Body of pancreas (tissue), 4 donors: ENCODE data around the gene ADGRG2. TPM values are rescaled to one million over a fixed set of nuclear protein-coding genes. Genes with fewer than 3 reads are reported as not detected.

Experiments
- ATAC-seq: fragments of 150-250 bp; one replicate; pipeline ENCODE4 v1.9.1; 2016
- DNase-seq, 4 donors: peaks; one replicate each; pipeline ENCODE4 v3.0.0-alpha.2; 2019
- H3K27ac ChIP-seq, 4 donors: fragments of 200-600 bp; sonication (generic); 1 replicate in 3 of 4; 2 replicates in 1 of 4; pipeline versions ENCODE4 v1.5.1 to v1.6.1; 2016 to 2019; ENCODE audit warnings: mild to moderate bottlenecking in 1 of 4, mixed read lengths in 1 of 4, moderate library complexity in 1 of 4
- H3K27me3 ChIP-seq, 2 donors: fragments of 200-600 bp; sonication (generic); one replicate each; pipeline ENCODE4 v1.6.0; 2016; ENCODE audit warnings: mild to moderate bottlenecking in 1 of 2
- H3K36me3 ChIP-seq, 2 donors: fragments of 200-600 bp; sonication (generic); replicated peaks in 1 of 2; 2 replicates each; pipeline ENCODE4 v1.5.1; 2016; ENCODE audit warnings: low read depth in 2 of 2; ENCODE audit not compliant: insufficient read depth in 1 of 2
- H3K4me1 ChIP-seq: fragments of 200-600 bp; sonication (generic); one replicate; pipeline ENCODE4 v1.6.0; 2016
- H3K4me3 ChIP-seq, 2 donors: fragments of 200-600 bp; sonication (generic); 1 replicate in 1 of 2; 2 replicates in 1 of 2; pipeline ENCODE4 v1.5.1; 2016 to 2019
- H3K9me3 ChIP-seq, 3 donors: fragments of 200-600 bp; sonication (generic); 1 replicate in 2 of 3; 2 replicates in 1 of 3; pipeline ENCODE4 v1.5.1; 2016
- CTCF ChIP-seq, 7 experiments: fragments of 450-650 bp in 4 of 7; fragments of 200-600 bp in 3 of 7; sonication (generic) in 3 of 7; IDR thresholded peaks; one replicate each; pipeline ENCODE4 v1.5.1; 2016 to 2019; ENCODE audit warnings: antibody characterized with exemption in 7 of 7
- POLR2A ChIP-seq, 3 donors: fragments of 450-650 bp; IDR thresholded peaks; one replicate each; pipeline ENCODE4 v1.6.1; 2016; ENCODE audit warnings: antibody characterized with exemption in 3 of 3, mild to moderate bottlenecking in 2 of 3
- WGBS, 2 donors: methylation state at CpG; one replicate each; pipeline ENCODE4 v1.1.5; 2017; 5-methylcytosine and 5-hydroxymethylcytosine counted together
- intact Hi-C: fragments of 100-400 bp; cut with DNase I; formaldehyde crosslinking; loops from one replicate; pipeline ENCODE4 v1.15.1; 2023
- total RNA-seq, 2 donors: library from RNA; depleted of rRNA; stranded (reverse); fragments of >200 nt; gene quantifications; one replicate each; pipeline ENCODE4 v1.1.0, GENCODE V29; 2016

The ADGRG2 gene
- total RNA-seq, 2 donors from 2014 or later: 0.66 to 1.0 TPM

DNA sequence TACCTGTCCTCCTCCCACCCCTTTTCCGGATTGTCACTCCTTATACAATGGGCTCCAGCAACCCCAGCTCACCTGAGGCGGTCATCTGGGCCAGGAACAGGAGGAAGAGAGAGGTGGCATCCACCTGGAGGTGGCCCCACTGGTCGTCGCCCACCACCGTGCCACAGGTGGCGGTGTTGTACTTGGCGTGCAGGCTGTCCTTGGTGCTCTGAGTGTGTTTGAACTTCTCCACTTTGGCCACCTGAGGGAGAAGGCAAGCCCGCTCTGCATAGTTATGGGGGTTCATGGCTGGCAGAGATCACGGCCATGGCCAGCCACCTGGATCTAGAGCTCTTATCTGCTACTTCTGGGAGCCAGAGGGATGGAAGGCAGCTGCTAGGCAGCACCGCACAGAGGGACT is 171.2 kb downstream of the ADGRG2 start:
- Histone ChIP-seq H3K4me1 (no peaks in the 10 kb centered on the region), H3K27me3 (no peaks in the 10 kb centered on the region), H3K9me3 (no peaks in the 10 kb centered on the region), H3K4me3 (no peak overlapping the region), H3K27ac (no peak overlapping the region), H3K36me3 (no peaks in the 10 kb centered on the region)
- WGBS, 2 donors: 82 to 90% methylated on average over 2 to 7 of the region's 10 CpGs
- DNase-seq (no peak), ATAC-seq (no peak)
- TF ChIP-seq POLR2A (IDR thresholded peaks at IDR 0.05): no peak
- TF ChIP-seq CTCF (IDR thresholded peaks at IDR 0.05): no peak
- intact Hi-C loops: no loop called here

DNA sequence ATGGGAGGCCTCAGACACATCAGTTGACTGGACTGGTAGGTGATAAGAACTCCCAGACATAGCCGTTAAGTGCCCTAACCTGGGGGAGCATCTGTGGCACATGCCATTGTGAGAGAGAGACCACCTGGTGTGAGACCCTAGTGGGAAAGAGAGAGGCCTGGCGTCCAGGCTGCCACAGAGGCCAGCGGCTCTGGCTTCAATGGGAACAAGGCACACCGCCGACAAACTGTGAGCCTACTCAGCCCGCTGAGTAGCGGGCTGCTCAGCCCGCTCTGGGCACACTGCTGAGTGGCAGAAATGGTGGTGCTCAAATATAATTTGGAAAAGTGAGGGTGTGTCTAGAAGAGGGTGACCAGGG is 172.3 kb downstream of the ADGRG2 start:
- no peaks in the 10 kb centered on the region for H3K27me3 ChIP-seq
- no peaks in the 10 kb centered on the region for H3K4me1 ChIP-seq
- no peaks in the 10 kb centered on the region for H3K9me3 ChIP-seq
- H3K27ac ChIP-seq: no peak overlapping the region
- TF ChIP-seq POLR2A (IDR thresholded peaks at IDR 0.05): no peak
- no peak for TF ChIP-seq CTCF (IDR thresholded peaks at IDR 0.05)
- intact Hi-C loops: no loop called here
- H3K4me3 ChIP-seq: no peak overlapping the region
- ATAC-seq: no peak
- H3K36me3 ChIP-seq: no peaks in the 10 kb centered on the region
- WGBS, 2 donors: 86 to 100% methylated on average over 1 to 5 of the region's 8 CpGs
- no peak for DNase-seq

DNA sequence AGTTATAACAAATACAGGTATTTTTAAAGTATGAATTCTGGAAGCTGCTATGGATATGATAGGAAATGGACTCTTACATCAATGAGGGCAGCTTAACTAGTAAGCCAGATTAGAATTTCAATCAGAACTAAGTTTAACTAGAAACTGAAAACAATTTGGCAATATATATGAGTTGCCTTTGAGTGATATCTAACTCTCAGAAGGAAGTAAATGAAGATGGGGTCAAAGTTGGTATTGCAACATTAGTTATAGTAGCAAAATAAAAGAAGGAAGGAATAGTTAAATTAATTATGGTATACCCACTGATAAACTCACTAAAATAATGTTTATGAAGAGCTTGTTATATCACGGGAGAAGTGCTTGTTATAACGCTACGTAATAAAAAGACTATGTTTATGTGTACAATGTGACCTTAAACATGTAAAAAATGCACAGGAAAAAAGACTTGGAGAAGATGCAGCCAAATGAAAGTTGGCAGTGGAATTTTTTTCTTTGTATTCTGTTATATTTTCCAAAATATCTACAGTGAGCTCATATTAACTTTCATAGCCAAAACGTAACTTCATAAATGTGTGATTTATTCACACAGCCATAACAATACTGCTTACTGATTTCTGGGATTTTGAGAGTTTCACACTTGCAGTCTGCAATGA is 172.9 kb downstream of the ADGRG2 start:
- no peak overlapping the region for H3K27ac ChIP-seq
- no peaks in the 10 kb centered on the region for H3K9me3 ChIP-seq
- no peak overlapping the region for H3K4me3 ChIP-seq
- intact Hi-C loops: no loop called here
- 88 to 89% methylated on average over 4 of the region's 4 CpGs for WGBS, 2 donors
- no peaks in the 10 kb centered on the region for H3K4me1 ChIP-seq
- DNase-seq (no peak), ATAC-seq (no peak)
- TF ChIP-seq CTCF (IDR thresholded peaks at IDR 0.05) (no peak), POLR2A (IDR thresholded peaks at IDR 0.05) (no peak)
- no peaks in the 10 kb centered on the region for H3K27me3 ChIP-seq
- no peaks in the 10 kb centered on the region for H3K36me3 ChIP-seq

DNA sequence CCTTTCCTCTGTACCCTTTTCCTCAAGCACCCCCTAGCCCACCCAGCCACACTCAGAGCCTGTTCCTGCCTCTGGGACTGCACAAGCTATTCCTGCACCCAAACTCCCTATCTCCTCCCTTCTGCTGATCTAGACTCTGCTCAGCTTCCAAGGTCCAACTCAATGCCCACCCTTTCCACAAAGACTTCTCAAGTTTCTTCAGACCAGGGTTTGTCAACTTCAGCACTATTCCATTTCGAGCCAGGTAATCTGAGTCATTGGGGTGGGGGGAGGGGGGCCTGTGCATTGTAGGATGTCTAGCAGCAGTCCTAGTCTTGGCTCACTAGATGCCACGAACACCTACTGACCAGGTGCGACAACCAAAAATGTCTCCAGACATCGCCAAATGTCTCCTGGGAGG is 175.7 kb downstream of the ADGRG2 start:
- TF ChIP-seq CTCF (IDR thresholded peaks at IDR 0.05) (no peak), POLR2A (IDR thresholded peaks at IDR 0.05) (no peak)
- ATAC-seq (no peak), DNase-seq (no peak)
- WGBS, 2 donors: 80 to 97% methylated on average over 1 to 4 of the region's 4 CpGs
- intact Hi-C loops: no loop called here
- Histone ChIP-seq H3K4me3 (no peak overlapping the region), H3K36me3 (no peaks in the 10 kb centered on the region), H3K27ac (no peak overlapping the region), H3K27me3 (no peaks in the 10 kb centered on the region), H3K9me3 (no peaks in the 10 kb centered on the region), H3K4me1 (no peaks in the 10 kb centered on the region)

DNA sequence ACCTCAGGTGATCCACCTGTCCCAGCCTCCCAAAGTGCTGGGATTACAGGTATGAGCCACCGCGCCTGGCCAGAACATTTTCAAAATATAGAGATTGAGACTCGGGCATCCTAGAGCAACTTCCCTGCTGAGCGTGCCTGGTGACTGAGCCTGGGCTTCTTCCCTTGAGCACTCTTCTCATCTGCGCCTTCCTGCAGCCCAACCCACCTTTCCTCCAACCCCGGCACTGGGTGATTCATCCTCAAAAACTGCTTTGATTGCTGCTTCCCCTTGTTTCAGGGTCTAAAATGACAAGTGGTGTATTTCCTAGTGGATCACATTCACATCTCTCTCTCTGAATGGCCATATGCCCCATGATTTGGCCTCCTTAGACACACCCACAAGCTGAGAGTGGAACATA is 176.1 kb downstream of the ADGRG2 start:
- no peak overlapping the region for H3K27ac ChIP-seq
- H3K9me3 ChIP-seq: no peaks in the 10 kb centered on the region
- no peaks in the 10 kb centered on the region for H3K27me3 ChIP-seq
- 92 to 100% methylated on average over 5 to 6 of the region's 6 CpGs for WGBS, 2 donors
- ATAC-seq (no peak), DNase-seq (no peak)
- TF ChIP-seq POLR2A (IDR thresholded peaks at IDR 0.05) (no peak), CTCF (IDR thresholded peaks at IDR 0.05) (no peak)
- H3K4me1 ChIP-seq: no peaks in the 10 kb centered on the region
- no peaks in the 10 kb centered on the region for H3K36me3 ChIP-seq
- no peak overlapping the region for H3K4me3 ChIP-seq
- intact Hi-C loops: no loop called here
